Measurements from ENCODE around the gene GIPC3.
A peak's percentile ranks its signal among the peaks of the same experiment; 100 is the strongest.

GIPC3 gene

GRCh38 chr19:3585301-3586126 lies at the start of gene GIPC3:
TSS of gene GIPC3 (plus strand) at chr19:3585478. CDS start at chr19:3585598, 120 bp downstream.
- DNase-seq (ENCODE audit: low read depth in 2 of 2): no peak

DNA sequence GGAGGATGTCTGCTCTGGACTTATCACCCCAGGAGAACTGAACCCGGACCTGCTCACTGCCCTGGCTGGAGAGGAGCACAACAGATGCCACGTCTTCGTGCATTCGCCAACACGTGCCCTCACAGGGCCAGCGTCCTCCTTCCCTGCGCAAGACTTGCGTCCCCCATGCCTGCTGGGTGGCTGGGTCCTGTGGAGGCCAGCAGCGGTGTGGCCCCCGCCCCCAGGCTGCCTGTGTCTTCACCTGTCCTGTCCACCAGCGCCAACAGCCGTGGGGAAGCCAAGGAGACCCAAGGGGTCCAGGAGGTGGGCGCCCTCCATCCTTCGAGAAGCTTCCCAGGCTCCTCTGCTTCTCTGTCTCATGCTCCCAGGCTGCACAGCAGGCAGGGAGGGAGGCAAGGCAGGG lies 49.7 kb upstream of the GIPC3 start:
- DNase-seq (ENCODE audit: low read depth in 2 of 2): no peak

DNA sequence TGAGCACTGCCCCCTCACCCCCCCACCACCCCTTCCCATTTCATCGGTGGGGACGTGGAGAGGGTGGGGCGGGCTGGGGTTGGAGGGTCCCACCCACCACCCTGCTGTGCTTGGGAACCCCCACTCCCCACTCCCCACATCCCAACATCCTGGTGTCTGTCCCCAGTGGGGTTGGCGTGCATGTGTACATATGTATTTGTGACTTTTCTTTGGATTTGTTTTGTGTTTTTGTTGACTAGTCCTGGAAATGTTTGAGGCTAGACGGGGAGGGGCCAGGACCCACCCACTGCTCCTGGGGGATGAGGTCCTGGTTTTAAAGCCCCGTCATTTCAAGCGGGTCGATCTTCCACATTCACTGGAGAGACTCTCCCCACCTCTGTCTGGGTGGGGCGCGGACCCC lies 49.3 kb upstream of the GIPC3 start:
- DNase-seq (ENCODE audit: low read depth in 2 of 2): no peak

- no peak for DNase-seq (ENCODE audit: low read depth in 2 of 2)
Measured at GRCh38 chr19:3536429-3537100, 48.7 kb upstream of the GIPC3 start.

- no peak for DNase-seq (ENCODE audit: low read depth in 2 of 2)
Measured at GRCh38 chr19:3537101-3537437, 48.2 kb upstream of the GIPC3 start.

GRCh38 chr19:3537438-3538240 lies 47.6 kb upstream of the GIPC3 start:
- no peak for DNase-seq (ENCODE audit: low read depth in 2 of 2)

GRCh38 chr19:3538258-3538929 lies 46.9 kb upstream of the GIPC3 start:
- DNase-seq (ENCODE audit: low read depth in 2 of 2): no peak

GRCh38 chr19:3538965-3539755 lies 46.1 kb upstream of the GIPC3 start, which contains the start of gene TEKTIP1:
TSS of gene TEKTIP1 (plus strand) at chr19:3539174. CDS start at chr19:3539178, 4 bp downstream.
- DNase-seq (ENCODE audit: low read depth in 2 of 2): no peak

DNA sequence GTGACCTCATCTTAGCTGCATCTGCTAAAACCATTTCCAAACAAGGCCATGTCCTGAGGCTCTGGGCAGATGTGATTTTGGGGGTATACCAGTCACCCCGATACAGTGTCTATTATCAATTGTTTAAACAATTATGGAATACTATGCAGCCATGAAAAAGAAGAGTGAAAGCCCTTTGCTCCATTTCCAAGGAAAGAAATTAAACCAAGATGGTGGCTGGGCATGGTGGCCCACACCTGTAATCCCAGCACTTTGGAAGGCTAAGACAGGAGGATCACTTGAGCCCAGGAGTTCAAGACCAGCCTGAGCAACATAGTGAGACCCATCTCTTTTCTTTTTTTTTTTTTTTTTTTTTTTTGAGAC lies 45.5 kb upstream of the GIPC3 start:
- DNase-seq (ENCODE audit: low read depth in 2 of 2): no peak

DNA sequence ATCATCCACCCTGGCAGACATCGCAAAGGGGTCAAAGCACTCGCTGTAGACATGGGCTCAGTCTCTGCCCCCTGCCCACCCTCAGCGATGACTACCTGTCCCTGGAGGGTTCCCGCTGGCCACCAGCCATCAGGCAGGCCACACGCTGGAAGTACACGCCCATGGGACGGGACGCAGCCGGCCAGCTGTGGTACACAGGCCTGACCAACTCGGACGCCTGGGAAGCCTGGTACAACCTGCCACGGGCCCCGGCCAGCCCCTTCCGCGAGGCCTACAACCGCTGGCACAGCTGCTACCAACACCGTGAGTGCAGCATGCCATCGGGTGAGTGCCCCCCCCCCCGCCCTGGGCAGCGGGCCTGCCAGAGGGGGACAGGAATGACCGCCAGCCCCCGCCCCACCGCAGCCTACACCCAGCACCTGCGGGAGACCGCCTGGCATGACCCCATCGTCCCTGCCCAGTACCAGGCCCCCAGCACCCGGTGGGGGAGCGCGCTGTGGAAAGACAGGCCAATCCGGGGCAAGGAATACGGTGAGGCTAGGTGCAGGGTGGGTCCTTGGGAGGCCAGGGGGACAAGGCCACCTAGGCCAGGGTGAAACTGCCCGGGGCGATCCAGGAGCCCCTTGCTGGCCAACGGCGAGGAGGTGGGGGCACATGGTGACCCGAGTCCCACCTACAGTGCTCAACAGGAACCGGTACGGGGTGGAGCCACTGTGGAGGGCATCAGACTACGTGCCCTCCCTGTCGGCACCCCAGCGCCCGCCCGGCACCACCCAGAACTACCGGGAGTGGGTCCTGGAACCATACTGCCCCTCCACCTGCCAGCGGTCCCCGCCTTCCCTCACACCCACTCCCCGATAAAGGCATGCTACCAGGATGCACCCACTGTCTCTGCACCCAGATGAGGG lies 41.9 kb upstream of the GIPC3 start:
- DNase-seq (ENCODE audit: low read depth in 2 of 2): no peak

DNA sequence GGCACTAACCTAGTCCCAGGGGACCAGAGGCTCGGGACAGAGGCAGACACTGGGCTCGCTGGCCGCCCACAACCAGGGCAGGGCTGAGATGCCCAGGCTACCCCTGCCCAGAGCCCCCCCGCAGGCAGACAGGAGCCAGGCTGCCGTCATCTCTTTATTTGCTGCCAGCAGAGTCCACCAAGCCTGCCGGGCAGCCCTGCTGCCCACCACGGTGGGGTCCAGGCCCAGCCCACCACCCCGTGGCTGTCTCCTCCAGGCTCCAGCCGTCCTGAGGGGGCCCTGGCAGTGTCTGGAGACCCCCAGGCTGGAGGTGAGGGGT lies 41.3 kb upstream of the GIPC3 start:
- no peak for DNase-seq (ENCODE audit: low read depth in 2 of 2)

DNA sequence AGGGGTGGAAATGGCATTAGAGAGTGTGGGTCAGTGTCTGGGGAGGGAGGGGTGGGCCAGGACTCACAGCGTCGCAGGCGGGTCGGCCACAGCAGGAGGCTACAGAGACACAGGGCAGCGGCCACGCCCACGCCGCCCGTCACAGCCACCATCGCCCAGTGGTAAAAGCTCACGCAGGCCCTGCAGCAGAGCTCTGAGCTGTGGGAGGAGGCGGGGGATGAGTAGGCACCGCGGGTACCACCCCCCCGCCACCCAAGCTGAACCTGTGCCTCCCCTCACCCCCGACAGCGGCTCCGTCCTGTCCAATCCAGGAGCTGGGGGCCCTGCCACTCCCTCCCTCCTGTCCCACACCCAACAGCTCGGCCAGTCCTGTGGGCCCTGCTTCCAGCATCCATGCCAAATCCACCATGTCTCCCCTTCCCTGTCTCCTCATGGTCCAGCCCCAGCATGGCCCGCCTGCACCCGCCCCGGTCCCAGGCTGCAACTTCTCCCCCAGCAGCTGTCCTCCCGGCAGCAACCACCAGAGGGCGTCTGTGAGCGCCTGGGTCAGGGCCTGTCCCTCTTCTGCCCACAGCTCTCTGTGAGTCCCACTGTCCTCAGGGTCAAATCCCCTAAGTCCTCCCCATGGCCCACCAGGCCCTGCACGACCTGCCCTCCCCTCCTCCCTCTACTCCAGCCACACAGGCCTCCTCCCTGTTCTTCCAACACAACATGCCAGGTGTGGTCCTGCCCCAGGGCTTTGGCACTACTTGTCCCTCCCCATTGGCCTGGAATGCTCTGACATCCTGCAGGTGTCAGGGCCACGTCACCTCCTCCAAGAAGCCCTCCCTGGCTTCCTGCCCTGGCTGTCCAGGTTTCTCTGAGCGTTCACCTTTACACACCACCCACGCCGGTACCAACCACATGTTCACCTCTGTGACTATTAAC lies 40.3 kb upstream of the GIPC3 start:
- peak; percentile 57 to 79 for DNase-seq (ENCODE audit: low read depth in 2 of 2)

DNA sequence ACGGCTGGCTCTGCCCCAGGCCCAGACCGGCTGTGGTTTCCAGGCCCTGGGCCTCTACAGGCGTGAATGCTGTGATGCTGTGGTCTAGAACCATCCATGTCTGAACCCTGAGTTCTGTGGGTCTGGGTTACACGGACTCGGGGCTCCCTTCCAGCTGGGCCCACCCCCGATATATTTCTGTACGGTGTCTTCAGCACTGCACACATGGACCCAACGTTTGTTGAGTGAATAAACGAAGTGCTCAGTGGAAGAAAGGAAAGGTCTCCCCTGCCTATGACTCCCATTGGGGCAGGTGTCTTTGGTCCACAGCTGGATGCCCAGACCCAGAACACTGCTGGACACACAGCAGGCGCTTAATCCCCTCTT lies 39.6 kb upstream of the GIPC3 start:
- DNase-seq (ENCODE audit: low read depth in 2 of 2): no peak

DNA sequence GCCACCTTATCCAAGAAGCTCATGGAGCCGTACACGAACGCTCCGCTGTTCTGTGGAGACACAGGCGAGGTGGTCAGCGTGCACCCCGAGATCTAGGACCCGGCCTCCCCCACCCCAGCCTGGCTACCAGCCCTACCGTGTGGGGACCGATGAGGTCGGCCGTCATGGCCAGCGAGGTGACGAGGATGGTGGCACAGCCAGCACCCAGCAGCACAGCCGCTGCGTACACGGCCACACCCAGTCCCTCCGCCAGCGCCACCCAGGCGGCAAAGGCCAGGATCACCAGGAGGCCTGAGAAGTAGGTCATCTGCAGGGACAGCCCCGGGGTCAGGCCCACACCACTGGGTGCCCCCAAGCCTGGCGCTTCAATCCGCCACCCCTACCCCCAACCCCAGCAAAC lies 39.2 kb upstream of the GIPC3 start:
- DNase-seq (ENCODE audit: low read depth in 2 of 2): no peak

- DNase-seq (ENCODE audit: low read depth in 2 of 2): no peak
Measured at GRCh38 chr19:3547301-3547731, 38.0 kb upstream of the GIPC3 start.

DNA sequence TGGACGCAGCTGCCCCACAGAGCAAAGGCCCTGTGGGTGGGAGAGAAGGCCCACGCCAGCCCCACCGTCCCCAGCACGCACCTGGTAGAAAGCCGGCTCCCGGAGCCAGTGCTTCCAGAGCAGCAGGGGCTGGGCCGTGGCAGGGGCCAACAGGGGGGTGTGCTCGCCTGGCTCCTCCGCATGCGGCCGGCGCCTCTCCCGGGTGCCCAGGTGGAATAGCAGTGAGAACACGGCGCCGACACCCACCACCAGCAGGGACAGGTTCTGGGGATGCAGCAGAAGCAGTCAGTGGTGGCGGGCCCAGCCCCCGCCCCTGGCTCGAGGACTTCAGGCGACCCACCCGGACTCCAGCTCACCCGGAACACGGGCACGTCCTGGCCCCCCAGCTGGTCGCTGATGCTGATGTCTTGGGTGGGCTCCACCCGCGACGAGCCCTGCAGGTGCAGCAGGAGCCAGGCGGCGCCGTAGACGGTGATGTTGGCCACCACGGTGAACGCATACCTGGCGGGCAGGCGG lies 37.5 kb upstream of the GIPC3 start:
- DNase-seq (ENCODE audit: low read depth in 2 of 2): no peak

- no peak for DNase-seq (ENCODE audit: low read depth in 2 of 2)
Measured at GRCh38 chr19:3548606-3549005, 36.7 kb upstream of the GIPC3 start.

DNA sequence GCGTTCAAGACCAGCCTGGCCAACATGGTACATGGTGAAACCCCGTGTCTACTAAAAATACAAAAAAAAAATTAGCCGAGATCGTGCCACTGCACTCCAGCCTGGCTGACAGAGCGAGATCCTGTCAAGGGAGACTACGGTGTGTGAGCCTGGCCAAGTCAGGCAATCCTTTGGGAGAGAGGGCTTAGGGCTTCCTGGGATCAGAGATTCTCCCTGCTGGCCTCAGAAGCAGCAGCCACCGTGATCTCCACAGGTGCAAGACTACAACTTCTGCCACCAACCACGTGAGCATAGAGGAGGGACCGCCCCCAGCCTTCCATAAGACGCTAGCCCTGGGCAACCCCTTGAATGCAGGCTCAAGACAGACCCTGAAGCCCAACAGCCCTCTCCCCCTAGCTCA lies 35.5 kb upstream of the GIPC3 start:
- no peak for DNase-seq (ENCODE audit: low read depth in 2 of 2)
